ENCODE data around the gene TSPAN32.

DNA sequence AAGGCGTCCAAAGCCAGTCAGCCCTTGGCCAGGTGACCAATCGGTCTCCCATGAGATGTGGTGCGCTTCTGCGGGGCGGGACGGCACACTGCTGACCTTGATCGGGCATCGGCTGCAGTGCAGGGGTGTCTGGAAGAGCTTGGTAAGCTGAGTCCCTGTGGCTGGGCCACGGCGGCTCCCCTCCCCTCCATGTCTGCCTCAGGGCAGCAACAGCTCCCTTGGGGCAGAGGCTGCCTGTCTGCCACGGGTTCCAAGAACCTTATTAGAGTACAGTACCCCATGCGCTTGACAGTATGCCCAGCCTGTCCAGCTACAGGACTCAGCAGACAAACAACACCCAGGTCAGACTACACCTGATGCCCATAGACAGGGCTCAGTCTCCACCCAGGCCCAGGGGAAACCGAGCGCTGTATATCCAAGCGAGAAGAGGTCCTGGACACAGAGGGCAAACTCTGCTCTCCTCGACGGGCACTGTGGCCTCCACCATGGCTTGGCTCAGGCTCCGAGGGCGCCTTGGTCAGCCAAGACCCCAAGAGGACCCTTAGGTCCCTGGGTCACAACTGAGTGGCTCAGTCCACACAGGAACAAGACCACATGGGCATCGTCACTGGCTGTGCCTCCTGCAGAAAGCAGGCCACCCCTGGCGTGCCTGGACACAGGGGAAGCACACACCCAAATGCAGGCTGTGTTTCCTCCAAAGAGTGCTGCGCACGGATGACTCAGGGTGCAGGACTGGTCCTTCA is 18.9 kb downstream of the TSPAN32 start:
- TF ChIP-seq CTCF (IDR thresholded peaks at IDR 0.05; ENCODE audit: extremely low read depth in 1 of 2, insufficient read depth in 1 of 2, low read depth in 1 of 2, low read length in 2 of 2) (no peak), EZH2 (IDR thresholded peaks at IDR 0.05; ENCODE audit: borderline replicate concordance, low read depth, low read length, severe bottlenecking) (no peak), POLR2A (IDR thresholded peaks at IDR 0.05; ENCODE audit: low read depth, low read length) (no peak), POLR2AphosphoS5 (IDR thresholded peaks at IDR 0.05; ENCODE audit: insufficient read depth, low read depth, low read length) (no peak)
- TF ChIP-seq, protein P1, sequence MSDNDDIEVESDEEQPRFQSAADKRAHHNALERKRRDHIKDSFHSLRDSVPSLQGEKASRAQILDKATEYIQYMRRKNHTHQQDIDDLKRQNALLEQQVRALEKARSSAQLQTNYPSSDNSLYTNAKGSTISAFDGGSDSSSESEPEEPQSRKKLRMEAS (IDR thresholded peaks at IDR 0.05; ENCODE audit: insufficient read depth, insufficient read length), result no peak

Measured in endothelial cell of umbilical vein (primary cell).